ENCODE data around the gene TOMT.

TOMT gene

GRCh38 chr11:72088076-72088808 is 17.5 kb upstream of the TOMT start:
- DNase-seq = no peak

GRCh38 chr11:72091292-72091691 is 14.4 kb upstream of the TOMT start:
- peak; percentile 82 for DNase-seq

GRCh38 chr11:72098741-72099140 is 7.0 kb upstream of the TOMT start:
- DNase-seq = no peak

GRCh38 chr11:72100009-72100408 is 5.7 kb upstream of the TOMT start:
- DNase-seq = no peak

- no peak for DNase-seq
These were observed 5.3 kb upstream of the TOMT start for GRCh38 chr11:72100462-72100861.

GRCh38 chr11:72102162-72102561 is 3.6 kb upstream of the TOMT start:
- no peak for DNase-seq

GRCh38 chr11:72102631-72102945 is 3.1 kb upstream of the TOMT start:
- DNase-seq = no peak

- DNase-seq = peak; percentile 98
These were observed 2.6 kb upstream of the TOMT start, which contains the start of gene LAMTOR1 for GRCh38 chr11:72102946-72103753. Gene LAMTOR1 (minus strand): TSS chr11:72103297. CDS start chr11:72103224, 73 bp downstream.

GRCh38 chr11:72103754-72104167 is 2.0 kb upstream of the TOMT start:
- no peak for DNase-seq

GRCh38 chr11:72111300-72112142 is 5.8 kb downstream of the TOMT start:
- DNase-seq = no peak

GRCh38 chr11:72112143-72112977 is 6.6 kb downstream of the TOMT start, which contains the start of gene ANAPC15:
Gene ANAPC15 (minus strand): TSS chr11:72112695. CDS start chr11:72111276, 1,419 bp downstream.
- peak; percentile 98 for DNase-seq

GRCh38 chr11:72112978-72113808 is 7.5 kb downstream of the TOMT start:
- DNase-seq = no peak

- DNase-seq = no peak
These were observed 8.8 kb downstream of the TOMT start for GRCh38 chr11:72114570-72114969.

GRCh38 chr11:72116019-72116755 is 10.5 kb downstream of the TOMT start:
- DNase-seq = no peak

- no peak for DNase-seq
These were observed 13.5 kb downstream of the TOMT start for GRCh38 chr11:72119198-72119597.

GRCh38 chr11:72120930-72121329 is 15.2 kb downstream of the TOMT start:
- DNase-seq = no peak

GRCh38 chr11:72122607-72123006 is 16.9 kb downstream of the TOMT start:
- no peak for DNase-seq

- no peak for DNase-seq
These were observed 17.5 kb downstream of the TOMT start for GRCh38 chr11:72123117-72123653.

- no peak for DNase-seq
These were observed 18.3 kb downstream of the TOMT start for GRCh38 chr11:72124046-72124445.

- DNase-seq = no peak
These were observed 20.2 kb downstream of the TOMT start for GRCh38 chr11:72125956-72126355.

All from activated CD8-positive, alpha-beta memory T cell treated with anti-CD3 and anti-CD28 coated beads for 24 hours (primary cell).